ENCODE results near the gene RHBDL2.
"Not testable (repeated sequence)": the region's sequence is repeated elsewhere in the genome, so short reads cannot be mapped to it uniquely, and the experiment has no call there.

The RHBDL2 gene

GRCh38 chr1:38929476-38929875 is 12.2 kb downstream of the RHBDL2 start:
- no peak for DNase-seq

- no peak for DNase-seq
Observed at GRCh38 chr1:38929054-38929453, 12.6 kb downstream of the RHBDL2 start.

- no peak for DNase-seq
Observed at GRCh38 chr1:38926091-38926490, 15.5 kb downstream of the RHBDL2 start.

- no peak for DNase-seq
Observed at GRCh38 chr1:38925391-38925790, 16.2 kb downstream of the RHBDL2 start.

GRCh38 chr1:38923607-38924006 is 18.0 kb downstream of the RHBDL2 start:
- no peak for DNase-seq

- no peak for DNase-seq
Observed at GRCh38 chr1:38919130-38919529, 22.5 kb downstream of the RHBDL2 start.

GRCh38 chr1:38918568-38918967 is 23.1 kb downstream of the RHBDL2 start:
- no peak for DNase-seq

GRCh38 chr1:38917772-38918171 is 23.9 kb downstream of the RHBDL2 start:
- DNase-seq: no peak

GRCh38 chr1:38917337-38917736 is 24.3 kb downstream of the RHBDL2 start:
- no peak for DNase-seq

GRCh38 chr1:38915352-38915948 is 26.2 kb downstream of the RHBDL2 start:
- DNase-seq: no peak

GRCh38 chr1:38914908-38915307 is 26.7 kb downstream of the RHBDL2 start:
- DNase-seq: not testable (repeated sequence)

- DNase-seq: no peak
Observed at GRCh38 chr1:38908821-38909220, 32.8 kb downstream of the RHBDL2 start.

- no peak for DNase-seq
Observed at GRCh38 chr1:38905985-38906384, 35.6 kb downstream of the RHBDL2 start.

- DNase-seq: no peak
Observed at GRCh38 chr1:38899560-38899959, 42.1 kb downstream of the RHBDL2 start.

- no peak for DNase-seq
Observed at GRCh38 chr1:38898653-38899230, 42.9 kb downstream of the RHBDL2 start.

- DNase-seq: no peak
Observed at GRCh38 chr1:38896169-38896568, 45.5 kb downstream of the RHBDL2 start.

- DNase-seq: no peak
Observed at GRCh38 chr1:38892976-38893375, 48.7 kb downstream of the RHBDL2 start.

GRCh38 chr1:38891753-38892152 is 49.9 kb downstream of the RHBDL2 start:
- DNase-seq: no peak

GRCh38 chr1:38889589-38889988 is 52.0 kb downstream of the RHBDL2 start:
- no peak for DNase-seq

- DNase-seq: no peak
Observed at GRCh38 chr1:38888423-38889333, 53.0 kb downstream of the RHBDL2 start.

- DNase-seq: no peak
Observed at GRCh38 chr1:38885092-38885491, 56.5 kb downstream of the RHBDL2 start.

- no peak for DNase-seq
Observed at GRCh38 chr1:38881487-38881886, 60.1 kb downstream of the RHBDL2 start, which contains the start of gene GJA9. TSS of gene GJA9 (minus strand) at chr1:38881587. CDS start at chr1:38876098, 5,489 bp downstream.

GRCh38 chr1:38875811-38876210 is 65.8 kb downstream of the RHBDL2 start:
- DNase-seq: no peak
